NCI-H446 treated with DMSO at 0.1 percent for 48 hours (cell line): ENCODE data around the gene TMEM109.

Experiments
- DNase-seq: peaks from one replicate; lab custom pipeline; 2025; lab: John Stamatoyannopoulos, UW

TMEM109 gene

GRCh38 chr11:60925868-60926267 is 11.9 kb downstream of the TMEM109 start:
- DNase-seq = no peak

GRCh38 chr11:60926500-60926899 is 12.5 kb downstream of the TMEM109 start:
- no peak for DNase-seq

- DNase-seq = no peak
These were observed 13.2 kb downstream of the TMEM109 start for GRCh38 chr11:60927061-60927592.

GRCh38 chr11:60927600-60927999 is 13.6 kb downstream of the TMEM109 start:
- no peak for DNase-seq

DNA sequence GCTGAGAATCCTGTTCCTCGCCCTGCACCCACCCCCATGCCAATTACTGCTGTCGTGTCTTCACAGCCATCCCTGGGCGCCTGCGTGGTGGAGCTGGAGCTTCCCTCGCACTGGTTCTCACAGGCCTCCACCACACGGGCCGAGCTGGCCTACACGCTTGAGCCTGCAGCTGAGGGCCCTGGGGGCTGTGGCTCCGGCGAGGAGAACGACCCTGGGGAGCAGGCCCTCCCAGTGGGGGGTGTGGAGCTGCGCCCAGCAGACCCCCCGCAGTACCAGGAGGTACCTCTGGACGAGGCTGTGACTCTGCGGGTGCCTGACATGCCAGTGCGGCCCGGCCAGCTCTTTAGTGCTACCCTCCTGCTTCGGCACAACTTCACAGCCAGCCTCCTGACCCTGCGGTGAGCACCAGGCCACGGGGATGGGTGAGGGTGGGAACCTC is 14.6 kb downstream of the TMEM109 start:
- no peak for DNase-seq

DNA sequence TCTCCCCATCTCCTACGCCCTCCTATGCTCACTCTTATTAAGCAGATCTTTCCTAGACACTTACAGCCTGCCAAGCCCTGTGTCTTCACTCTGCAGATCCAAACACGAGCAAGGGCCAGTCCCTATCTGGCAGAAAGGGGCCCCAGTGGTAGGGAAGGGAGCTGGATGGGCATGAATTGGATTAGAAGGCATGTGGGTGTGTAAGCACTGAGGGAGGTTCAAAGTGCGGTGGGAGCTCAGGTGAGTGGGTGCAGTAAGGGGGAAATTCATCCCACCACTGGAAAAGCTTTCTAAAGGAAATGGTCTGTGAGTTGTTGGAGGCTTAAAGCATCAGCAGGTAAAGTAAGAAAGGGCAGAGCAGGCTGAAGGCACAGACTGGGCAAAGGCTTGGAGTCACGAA is 15.8 kb downstream of the TMEM109 start:
- no peak for DNase-seq

- no peak for DNase-seq
These were observed 16.4 kb downstream of the TMEM109 start for GRCh38 chr11:60930394-60930793.

DNA sequence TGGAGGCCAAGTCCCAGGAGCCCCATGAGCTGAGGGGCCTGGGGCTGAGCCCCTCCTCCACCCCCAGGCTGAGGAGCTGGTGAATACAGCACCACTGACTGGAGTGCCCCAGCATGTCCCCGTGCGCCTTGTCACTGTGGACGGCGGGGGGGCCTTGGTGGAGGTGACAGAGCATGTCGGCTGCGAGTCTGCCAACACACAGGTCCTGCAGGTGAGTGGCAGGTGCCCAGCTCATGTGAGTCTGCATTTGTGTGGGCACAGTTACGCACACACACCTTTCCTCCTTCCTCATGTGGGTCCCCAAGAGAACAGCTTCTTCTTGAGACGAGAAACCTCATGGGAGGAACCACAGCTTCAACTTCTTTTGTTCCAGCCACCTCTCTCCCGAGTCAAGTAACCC is 18.0 kb downstream of the TMEM109 start:
- DNase-seq = no peak

GRCh38 chr11:60932605-60933356 is 18.8 kb downstream of the TMEM109 start:
- DNase-seq = no peak

- DNase-seq = no peak
These were observed 19.6 kb downstream of the TMEM109 start for GRCh38 chr11:60933416-60934123.

- DNase-seq = no peak
These were observed 20.3 kb downstream of the TMEM109 start for GRCh38 chr11:60934124-60934789.

DNA sequence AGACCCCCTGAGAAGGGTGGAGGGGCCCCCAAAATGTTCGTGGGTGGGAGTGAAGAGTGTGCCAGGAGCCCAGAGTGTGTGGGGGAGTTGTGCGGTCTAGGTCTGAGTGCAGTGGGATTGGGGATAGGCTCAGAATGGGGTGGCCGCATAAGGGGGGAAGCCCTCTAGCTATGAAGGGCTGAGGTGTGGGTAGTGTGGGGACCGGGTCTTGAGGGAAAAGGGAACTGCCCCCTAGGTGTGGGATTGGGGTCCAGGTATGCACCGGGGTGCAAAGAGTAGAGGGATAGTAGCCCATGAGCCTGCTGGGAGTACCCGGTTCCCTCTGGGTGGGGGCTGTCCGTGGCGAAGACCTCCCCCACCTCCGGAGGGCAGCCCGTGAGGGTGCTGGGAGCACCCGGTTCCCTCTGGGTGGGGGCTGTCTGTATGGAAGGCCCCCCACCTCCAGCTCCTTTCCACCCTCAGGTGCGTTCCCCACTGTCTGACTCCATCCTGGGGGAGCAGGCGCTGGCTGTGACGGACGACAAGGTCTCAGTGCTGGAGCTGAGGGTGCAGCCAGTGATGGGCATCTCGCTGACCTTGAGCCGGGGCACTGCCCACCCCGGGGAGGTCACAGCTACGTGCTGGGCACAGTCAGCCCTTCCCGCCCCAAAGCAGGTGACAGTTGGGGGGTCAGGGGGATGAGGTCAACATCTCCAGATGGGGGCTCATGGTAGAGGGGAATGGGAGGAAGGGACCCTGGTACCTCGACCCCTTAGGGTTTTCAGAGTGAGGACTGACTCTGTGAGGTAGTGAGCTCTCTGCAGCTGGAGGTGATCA is 21.0 kb downstream of the TMEM109 start:
- DNase-seq = no peak

DNA sequence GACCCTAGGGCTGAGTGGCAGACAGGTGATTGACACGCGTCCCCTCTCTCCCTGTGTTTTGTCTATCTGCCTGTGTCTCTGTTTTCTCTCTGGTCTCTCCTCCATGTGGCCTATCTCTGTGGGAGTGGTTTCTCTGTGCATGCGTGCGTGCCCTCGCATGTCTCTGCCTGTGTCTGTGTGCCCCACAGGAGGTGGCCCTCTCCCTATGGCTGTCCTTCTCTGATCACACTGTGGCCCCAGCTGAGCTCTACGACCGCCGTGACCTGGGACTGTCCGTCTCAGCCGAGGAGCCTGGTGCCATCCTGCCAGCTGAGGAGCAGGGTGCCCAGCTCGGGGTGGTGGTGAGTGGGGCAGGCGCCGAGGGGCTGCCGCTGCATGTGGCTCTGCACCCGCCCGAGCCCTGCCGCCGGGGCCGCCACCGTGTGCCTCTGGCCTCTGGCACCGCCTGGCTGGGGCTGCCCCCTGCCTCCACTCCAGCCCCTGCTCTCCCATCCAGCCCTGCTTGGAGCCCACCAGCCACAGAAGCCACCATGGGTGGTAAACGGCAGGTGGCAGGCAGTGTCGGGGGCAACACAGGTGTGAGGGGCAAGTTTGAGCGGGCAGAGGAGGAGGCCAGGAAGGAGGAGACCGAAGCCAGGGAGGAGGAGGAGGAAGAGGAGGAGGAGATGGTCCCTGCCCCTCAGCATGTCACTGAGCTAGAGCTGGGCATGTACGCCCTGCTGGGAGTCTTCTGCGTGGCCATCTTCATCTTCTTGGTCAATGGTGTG is 21.9 kb downstream of the TMEM109 start:
- no peak for DNase-seq

DNA sequence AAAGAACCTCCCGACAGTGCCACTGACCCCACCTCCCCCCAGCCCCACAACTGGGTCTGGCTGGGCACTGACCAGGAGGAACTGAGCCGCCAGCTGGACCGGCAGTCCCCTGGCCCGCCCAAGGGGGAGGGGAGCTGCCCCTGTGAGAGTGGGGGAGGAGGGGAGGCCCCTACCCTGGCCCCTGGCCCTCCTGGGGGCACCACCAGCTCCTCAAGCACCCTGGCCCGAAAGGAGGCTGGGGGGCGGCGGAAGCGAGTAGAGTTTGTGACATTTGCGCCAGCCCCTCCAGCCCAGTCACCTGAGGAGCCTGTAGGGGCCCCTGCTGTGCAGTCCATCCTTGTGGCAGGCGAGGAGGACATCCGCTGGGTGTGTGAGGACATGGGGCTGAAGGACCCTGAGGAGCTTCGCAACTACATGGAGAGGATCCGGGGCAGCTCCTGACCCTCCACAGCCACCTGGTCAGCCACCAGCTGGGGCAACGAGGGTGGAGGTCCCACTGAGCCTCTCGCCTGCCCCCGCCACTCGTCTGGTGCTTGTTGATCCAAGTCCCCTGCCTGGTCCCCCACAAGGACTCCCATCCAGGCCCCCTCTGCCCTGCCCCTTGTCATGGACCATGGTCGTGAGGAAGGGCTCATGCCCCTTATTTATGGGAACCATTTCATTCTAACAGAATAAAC is 22.6 kb downstream of the TMEM109 start:
- no peak for DNase-seq

- DNase-seq = no peak
These were observed 23.2 kb downstream of the TMEM109 start for GRCh38 chr11:60937144-60937527.

- DNase-seq = no peak
These were observed 23.9 kb downstream of the TMEM109 start for GRCh38 chr11:60937811-60938210.

DNA sequence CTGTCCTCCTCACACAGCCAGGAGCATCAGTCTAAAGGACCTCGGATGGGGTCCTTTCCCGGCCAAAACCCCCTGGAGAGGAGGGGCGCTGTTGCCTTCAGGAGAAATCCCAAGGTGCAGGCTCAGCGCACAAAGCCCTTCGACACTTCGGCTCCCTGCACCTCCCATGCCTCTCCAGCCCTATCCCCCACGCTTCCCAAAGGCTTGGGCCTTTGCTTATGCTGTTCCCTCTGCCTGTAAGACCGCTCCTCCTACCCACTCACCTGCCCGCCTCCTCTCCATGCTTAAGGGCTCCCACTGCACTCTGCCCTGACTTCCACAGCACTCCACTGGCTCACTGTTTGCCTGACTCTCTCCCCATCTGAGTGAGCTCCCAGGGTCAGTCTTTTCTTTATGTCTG is 24.5 kb downstream of the TMEM109 start:
- DNase-seq = no peak

- no peak for DNase-seq
These were observed 25.3 kb downstream of the TMEM109 start for GRCh38 chr11:60939301-60939700.

DNA sequence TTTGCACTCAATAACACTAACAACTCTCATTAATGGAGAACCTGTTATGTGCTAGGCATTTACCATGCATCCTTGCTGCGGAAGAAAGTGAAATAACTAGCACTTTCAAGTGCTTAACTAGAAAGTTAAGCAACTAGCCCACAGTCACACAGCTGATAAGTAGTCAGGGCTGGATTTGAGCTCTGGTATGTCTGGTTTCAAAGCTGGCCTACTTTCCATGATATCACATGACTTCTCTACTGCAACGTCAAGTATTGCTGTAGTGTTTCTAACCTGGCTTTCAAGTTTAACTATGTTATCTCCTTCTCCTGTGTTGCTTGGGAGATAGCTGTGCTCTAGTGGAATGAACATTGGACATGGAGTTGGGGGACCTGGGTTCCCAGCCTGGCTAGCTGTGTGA is 25.9 kb downstream of the TMEM109 start:
- DNase-seq = no peak

- no peak for DNase-seq
These were observed 27.6 kb downstream of the TMEM109 start for GRCh38 chr11:60941371-60942119.
